ENCODE data around the gene SNTB2.
"Not testable (repeated sequence)": the region's sequence is repeated elsewhere in the genome, so short reads cannot be mapped to it uniquely, and the experiment has no call there.

The SNTB2 gene

GRCh38 chr16:69186642-69187445, at the start of gene SNTB2:
Gene SNTB2 (plus strand): TSS chr16:69187164. CDS start chr16:69187167, 3 bp downstream.
- DNase-seq (ENCODE audit: low read depth in 2 of 2): peak; percentile 44 to 76

GRCh38 chr16:69138608-69139007, 48.4 kb upstream of the SNTB2 start:
- no peak for DNase-seq (ENCODE audit: low read depth in 2 of 2)

- not testable (repeated sequence) for DNase-seq (ENCODE audit: low read depth in 2 of 2)
Measured at GRCh38 chr16:69139464-69139863, 47.5 kb upstream of the SNTB2 start.

GRCh38 chr16:69141014-69141413, 46.0 kb upstream of the SNTB2 start:
- no peak for DNase-seq (ENCODE audit: low read depth in 2 of 2)

GRCh38 chr16:69141936-69142335, 45.0 kb upstream of the SNTB2 start:
- DNase-seq (ENCODE audit: low read depth in 2 of 2): no peak

- DNase-seq (ENCODE audit: low read depth in 2 of 2): no peak
Measured at GRCh38 chr16:69143116-69143515, 43.8 kb upstream of the SNTB2 start.

GRCh38 chr16:69145658-69146057, 41.3 kb upstream of the SNTB2 start:
- DNase-seq (ENCODE audit: low read depth in 2 of 2): no peak

GRCh38 chr16:69149621-69150020, 37.3 kb upstream of the SNTB2 start:
- DNase-seq (ENCODE audit: low read depth in 2 of 2): not testable (repeated sequence)

GRCh38 chr16:69150146-69150865, 36.7 kb upstream of the SNTB2 start:
- peak in 1 of 2 donors; percentile 29 for DNase-seq (ENCODE audit: low read depth in 2 of 2)

GRCh38 chr16:69157196-69157595, 29.8 kb upstream of the SNTB2 start:
- DNase-seq (ENCODE audit: low read depth in 2 of 2): no peak

GRCh38 chr16:69160192-69160591, 26.8 kb upstream of the SNTB2 start:
- DNase-seq (ENCODE audit: low read depth in 2 of 2): no peak

GRCh38 chr16:69165584-69165983, 21.4 kb upstream of the SNTB2 start:
- DNase-seq (ENCODE audit: low read depth in 2 of 2): no peak

- DNase-seq (ENCODE audit: low read depth in 2 of 2): peak in 1 of 2 donors; percentile 40
Measured at GRCh38 chr16:69166221-69166833, 20.6 kb upstream of the SNTB2 start.

- no peak for DNase-seq (ENCODE audit: low read depth in 2 of 2)
Measured at GRCh38 chr16:69166946-69167930, 19.7 kb upstream of the SNTB2 start.

- no peak for DNase-seq (ENCODE audit: low read depth in 2 of 2)
Measured at GRCh38 chr16:69169051-69169450, 17.9 kb upstream of the SNTB2 start.

GRCh38 chr16:69169607-69170352, 17.2 kb upstream of the SNTB2 start:
- no peak for DNase-seq (ENCODE audit: low read depth in 2 of 2)

GRCh38 chr16:69171325-69172084, 15.5 kb upstream of the SNTB2 start:
- no peak for DNase-seq (ENCODE audit: low read depth in 2 of 2)

GRCh38 chr16:69176033-69176800, 10.7 kb upstream of the SNTB2 start:
- no peak for DNase-seq (ENCODE audit: low read depth in 2 of 2)
